ENCODE data around the gene ENTREP3. TPM values are rescaled to one million over a fixed set of nuclear protein-coding genes. Genes with fewer than 3 reads are reported as not detected.

The ENTREP3 gene
- polyA plus RNA-seq, 3 donors, result 26.6 to 33.0 (median 31.9) TPM

DNA sequence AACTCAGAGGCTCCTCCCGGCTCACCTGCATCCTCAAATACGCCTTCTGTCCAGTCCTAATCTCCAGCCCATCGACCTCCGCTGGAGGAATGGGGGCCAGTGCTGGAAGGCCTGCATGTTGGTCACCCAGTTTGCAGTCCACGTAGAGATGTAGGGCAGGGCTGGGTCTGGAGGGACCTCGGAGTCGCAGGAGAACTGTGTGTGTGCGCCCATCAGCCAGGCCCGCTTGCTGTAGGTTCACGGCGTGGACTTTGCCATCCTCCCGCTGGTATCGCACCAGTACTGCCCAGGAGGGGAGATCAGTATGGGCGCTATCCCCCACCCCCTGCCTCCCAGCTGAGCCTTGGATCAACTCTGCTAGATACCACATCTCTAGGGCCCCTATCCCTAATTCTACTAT lies 50.2 kb downstream of the ENTREP3 start:
- no peak for DNase-seq

DNA sequence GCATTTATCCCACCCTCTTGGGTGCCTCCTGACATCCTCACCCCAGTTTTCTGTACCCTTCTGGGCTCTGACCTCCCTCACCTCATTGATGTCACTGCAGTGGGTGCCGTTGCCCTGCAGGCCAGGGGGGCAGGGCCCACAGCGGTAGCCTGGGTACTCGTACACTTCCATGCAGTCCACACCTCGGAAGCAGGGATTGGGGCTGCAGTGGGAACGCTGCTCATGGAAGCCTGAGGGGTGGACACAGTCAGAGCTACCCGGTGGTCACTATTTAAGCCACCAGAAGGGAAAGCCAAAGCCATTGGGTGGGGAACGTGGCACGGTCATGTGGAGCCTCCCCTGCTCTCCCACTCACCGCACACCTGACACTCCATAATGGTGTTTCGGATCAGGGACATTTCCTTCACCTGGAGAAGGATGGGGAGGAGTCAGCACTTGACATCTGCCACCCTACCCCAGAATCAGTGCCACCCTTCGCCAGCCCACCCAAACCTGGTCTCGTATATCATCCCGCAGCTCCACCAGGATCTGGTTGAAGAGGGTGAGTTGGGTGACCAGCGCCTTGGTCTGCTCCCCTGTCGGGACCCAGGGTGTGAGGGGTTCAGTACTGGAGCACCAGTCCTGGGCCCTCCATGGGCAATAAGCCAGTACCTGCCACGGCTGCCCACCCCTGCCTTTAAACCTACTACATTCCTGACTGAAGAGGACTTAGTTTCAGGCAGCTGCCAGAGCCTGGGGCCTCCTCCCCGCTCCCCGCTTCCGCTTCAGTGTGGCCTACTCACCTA lies 52.4 kb downstream of the ENTREP3 start:
- DNase-seq, result no peak

DNA sequence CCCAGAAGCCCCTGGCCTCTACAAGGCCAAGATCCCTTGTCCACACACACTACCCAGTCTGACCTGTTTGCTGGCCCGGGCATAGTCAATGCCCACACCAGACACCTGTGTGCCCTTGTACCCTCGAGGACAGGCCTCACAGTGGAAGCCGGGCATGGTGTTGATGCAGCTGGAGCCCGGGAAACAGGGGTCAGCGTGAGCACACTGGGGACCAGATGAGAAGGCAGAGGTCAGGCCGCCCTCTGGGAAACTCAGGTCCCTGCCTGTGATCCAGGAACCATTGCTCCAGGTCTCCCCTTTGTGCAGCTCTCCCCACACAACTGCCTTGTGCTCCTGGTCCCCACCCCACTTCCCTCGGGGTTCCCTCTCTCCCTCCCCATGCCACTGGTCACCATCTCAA lies 53.1 kb downstream of the ENTREP3 start:
- DNase-seq, result no peak

DNA sequence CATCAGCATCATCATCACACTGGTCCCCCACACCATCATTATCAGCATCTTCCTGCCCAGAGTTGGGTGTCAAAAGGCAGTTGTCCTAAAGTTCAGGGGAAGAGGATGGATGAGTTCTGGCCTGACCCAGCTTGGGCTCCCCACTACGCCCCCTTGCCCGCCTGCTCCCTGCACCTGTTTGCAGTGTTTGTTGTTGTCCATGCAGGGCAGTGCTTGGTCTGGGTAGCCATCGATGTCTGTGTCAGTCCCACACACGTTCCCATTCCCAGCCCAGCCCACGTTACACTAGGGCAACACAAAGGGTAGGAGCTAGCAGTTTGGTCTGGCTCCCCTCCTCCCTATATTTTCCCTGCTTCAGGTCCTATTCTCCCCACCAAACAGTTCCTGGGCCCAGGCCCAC lies 54.4 kb downstream of the ENTREP3 start:
- DNase-seq, result no peak

DNA sequence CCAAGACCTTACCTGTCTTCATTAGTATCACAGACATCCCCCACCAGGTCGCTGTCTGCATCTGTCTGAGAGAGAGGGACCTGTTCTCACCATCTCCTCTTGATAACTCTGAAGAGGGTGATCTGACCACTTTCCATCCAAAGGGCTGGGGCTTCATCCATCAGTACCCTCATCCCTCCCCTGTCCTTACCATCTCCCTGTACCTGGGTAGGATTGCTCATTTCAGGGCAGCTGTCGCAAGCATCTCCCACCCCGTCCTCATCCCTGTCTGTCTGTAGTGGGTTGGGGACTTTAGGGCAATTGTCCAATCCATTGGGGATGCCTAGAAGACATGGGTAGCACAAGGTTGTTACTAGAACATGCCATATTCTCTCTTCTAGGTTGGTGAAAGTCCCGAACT lies 55.5 kb downstream of the ENTREP3 start:
- DNase-seq, result no peak

DNA sequence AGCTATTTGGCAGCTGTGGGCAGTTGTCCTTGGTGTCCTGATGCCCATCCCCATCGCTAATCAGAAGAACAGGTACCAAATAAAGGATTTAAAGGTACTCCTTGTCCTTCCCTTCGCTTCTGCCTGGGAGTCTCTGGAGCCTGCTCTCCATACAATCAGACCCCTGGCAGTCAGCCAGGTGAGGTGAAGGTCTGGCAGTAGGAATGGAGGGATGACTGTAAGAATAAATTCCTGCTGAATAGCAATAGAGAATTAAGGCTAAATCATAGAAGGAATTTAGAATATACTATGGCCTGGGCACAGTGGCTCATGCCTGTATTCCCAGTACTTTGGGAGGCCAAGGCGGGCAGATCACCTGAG lies 56.8 kb downstream of the ENTREP3 start:
- no peak for DNase-seq

DNA sequence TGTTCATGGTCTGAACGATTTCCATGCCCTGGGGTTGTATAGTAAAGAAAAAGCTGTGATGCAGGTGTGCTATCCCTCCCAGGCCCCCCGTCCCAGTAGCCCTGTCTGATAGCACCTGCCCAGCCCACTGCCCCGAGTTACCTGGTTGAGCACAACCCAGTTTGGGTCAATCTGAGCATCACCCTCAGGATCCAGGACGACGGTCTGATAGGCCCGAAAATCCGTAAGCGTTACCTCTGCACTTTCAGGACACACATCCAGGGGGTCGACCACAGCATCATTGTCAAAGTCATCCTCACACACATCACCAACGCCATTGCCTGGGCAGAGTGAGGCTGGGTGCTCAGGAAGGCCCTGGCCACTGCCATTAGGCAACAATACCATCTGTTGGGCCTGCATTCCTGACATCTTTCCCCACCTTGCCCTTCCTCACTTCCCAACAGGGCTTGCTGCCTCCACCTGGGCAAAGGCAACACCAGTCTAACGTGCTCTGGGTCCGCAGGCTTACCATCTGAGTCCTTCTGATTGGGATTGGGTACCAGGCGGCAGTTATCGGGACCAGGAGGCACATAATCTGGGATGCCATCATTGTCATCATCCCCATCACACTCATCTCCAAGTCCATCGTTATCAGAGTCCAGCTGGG lies 57.3 kb downstream of the ENTREP3 start:
- no peak for DNase-seq

Other genes with a start within 250 kb of the ENTREP3 start
- 1 to 10 TPM; 1.9 to 2.8 (median 2.2) TPM for gene DCST2, start 221.7 kb downstream of the ENTREP3 start, polyA plus RNA-seq (ENCODE audit: insufficient read length in 3 of 3)
- gene DCST1, start 221.7 kb downstream of the ENTREP3 start, polyA plus RNA-seq (ENCODE audit: insufficient read length in 3 of 3), result under 1 TPM; 0.38 to 0.61 (median 0.41) TPM
- gene ADAM15, start 204.2 kb downstream of the ENTREP3 start, polyA plus RNA-seq (ENCODE audit: insufficient read length in 3 of 3), result 10 to 100 TPM; 57.5 to 62.8 (median 58.0) TPM
- 10 to 100 TPM; 22.1 to 23.7 (median 23.0) TPM for gene EFNA4, start 191.7 kb downstream of the ENTREP3 start, polyA plus RNA-seq (ENCODE audit: insufficient read length in 3 of 3)
- gene EFNA3, start 176.6 kb downstream of the ENTREP3 start, polyA plus RNA-seq (ENCODE audit: insufficient read length in 3 of 3), result 1 to 10 TPM; 6.3 to 8.8 (median 8.4) TPM
- 10 to 100 TPM; 66.7 to 79.3 (median 73.3) TPM for gene EFNA1, start 127.6 kb downstream of the ENTREP3 start, polyA plus RNA-seq (ENCODE audit: insufficient read length in 3 of 3)
- gene SLC50A1, start 119.6 kb downstream of the ENTREP3 start, polyA plus RNA-seq (ENCODE audit: insufficient read length in 3 of 3), result 10 to 100 TPM; 45.3 to 61.3 (median 51.2) TPM
- gene DPM3, start 115.0 kb downstream of the ENTREP3 start, polyA plus RNA-seq (ENCODE audit: insufficient read length in 3 of 3), result 10 to 100 TPM; 38.6 to 55.8 (median 50.3) TPM
- 100 to 1,000 TPM; 120 to 146 (median 127) TPM for gene KRTCAP2, start 82.2 kb downstream of the ENTREP3 start, polyA plus RNA-seq (ENCODE audit: insufficient read length in 3 of 3)
- gene TRIM46, start 81.6 kb downstream of the ENTREP3 start, polyA plus RNA-seq (ENCODE audit: insufficient read length in 3 of 3), result 1 to 10 TPM; 3.8 to 5.8 (median 5.8) TPM
- gene THBS3, start 47.6 kb downstream of the ENTREP3 start, polyA plus RNA-seq (ENCODE audit: insufficient read length in 3 of 3), result 10 to 100 TPM; 32.3 to 50.0 (median 43.0) TPM
- 10 to 100 TPM; 43.4 to 50.1 (median 48.6) TPM for gene MTX1, start 46.8 kb downstream of the ENTREP3 start, polyA plus RNA-seq (ENCODE audit: insufficient read length in 3 of 3)
- 10 to 100 TPM; 66.7 to 68.5 (median 67.2) TPM for gene SCAMP3, start 6.9 kb upstream of the ENTREP3 start, polyA plus RNA-seq (ENCODE audit: insufficient read length in 3 of 3)
- 10 to 100 TPM; 79.4 to 90.5 (median 89.7) TPM for gene CLK2, start 18.0 kb upstream of the ENTREP3 start, polyA plus RNA-seq (ENCODE audit: insufficient read length in 3 of 3)
- 10 to 100 TPM; 11.6 to 13.7 (median 12.2) TPM for gene HCN3, start 22.0 kb upstream of the ENTREP3 start, polyA plus RNA-seq (ENCODE audit: insufficient read length in 3 of 3)
- 10 to 100 TPM in 1 of 3 donors, 1 to 10 TPM in 2; 8.6 to 11.8 (median 9.1) TPM for gene PKLR, start 46.0 kb upstream of the ENTREP3 start, polyA plus RNA-seq (ENCODE audit: insufficient read length in 3 of 3)
- 100 to 1,000 TPM; 183 to 207 (median 202) TPM for gene FDPS, start 53.4 kb upstream of the ENTREP3 start, polyA plus RNA-seq (ENCODE audit: insufficient read length in 3 of 3)
- gene RUSC1, start 65.4 kb upstream of the ENTREP3 start, polyA plus RNA-seq (ENCODE audit: insufficient read length in 3 of 3), result 10 to 100 TPM; 35.9 to 41.7 (median 41.0) TPM